HG02571 (cell line): ENCODE results near the gene TNFAIP2.

Experiments used
- ATAC-seq: cut with Tn5 transposase; IDR thresholded peaks from one replicate; pipeline ENCODE4 v1.9.1; 2021; ENCODE audit warnings: mild to moderate bottlenecking, moderate library complexity; ENCODE audit not compliant: unreplicated experiment

Gene TNFAIP2

GRCh38 chr14:103133210-103134140 lies 10.2 kb downstream of the TNFAIP2 start:
- no peak for ATAC-seq

- no peak for ATAC-seq
Observed at GRCh38 chr14:103134405-103134804, 11.1 kb downstream of the TNFAIP2 start.

GRCh38 chr14:103134919-103135318 lies 11.7 kb downstream of the TNFAIP2 start:
- no peak for ATAC-seq

GRCh38 chr14:103135333-103136260 lies 12.3 kb downstream of the TNFAIP2 start:
- ATAC-seq = no peak

- no peak for ATAC-seq
Observed at GRCh38 chr14:103136388-103137271, 13.4 kb downstream of the TNFAIP2 start.

- no peak for ATAC-seq
Observed at GRCh38 chr14:103137689-103138300, 14.5 kb downstream of the TNFAIP2 start.

GRCh38 chr14:103138301-103139131 lies 15.3 kb downstream of the TNFAIP2 start:
- no peak for ATAC-seq

- no peak for ATAC-seq
Observed at GRCh38 chr14:103139132-103140025, 16.1 kb downstream of the TNFAIP2 start.

- ATAC-seq = no peak
Observed at GRCh38 chr14:103140316-103141109, 17.3 kb downstream of the TNFAIP2 start.

GRCh38 chr14:103141117-103141796 lies 18.0 kb downstream of the TNFAIP2 start:
- ATAC-seq = no peak

- ATAC-seq = no peak
Observed at GRCh38 chr14:103142026-103142425, 18.8 kb downstream of the TNFAIP2 start.

- ATAC-seq = no peak
Observed at GRCh38 chr14:103142721-103143302, 19.6 kb downstream of the TNFAIP2 start.

GRCh38 chr14:103143506-103143905 lies 20.2 kb downstream of the TNFAIP2 start:
- no peak for ATAC-seq

- no peak for ATAC-seq
Observed at GRCh38 chr14:103144085-103144484, 20.8 kb downstream of the TNFAIP2 start.

- no peak for ATAC-seq
Observed at GRCh38 chr14:103146141-103146709, 23.0 kb downstream of the TNFAIP2 start.
